NCI-H2107 treated with DMSO at 0.1 percent for 48 hours (cell line): Measurements from ENCODE around the gene LIF.

Experiments used
- DNase-seq: peaks from one replicate; lab custom pipeline; 2025; ENCODE audit not compliant: unreplicated experiment; lab: John Stamatoyannopoulos, UW

LIF gene

GRCh38 chr22:30265131-30265720 is 18.7 kb upstream of the LIF start:
- DNase-seq: no peak

DNA sequence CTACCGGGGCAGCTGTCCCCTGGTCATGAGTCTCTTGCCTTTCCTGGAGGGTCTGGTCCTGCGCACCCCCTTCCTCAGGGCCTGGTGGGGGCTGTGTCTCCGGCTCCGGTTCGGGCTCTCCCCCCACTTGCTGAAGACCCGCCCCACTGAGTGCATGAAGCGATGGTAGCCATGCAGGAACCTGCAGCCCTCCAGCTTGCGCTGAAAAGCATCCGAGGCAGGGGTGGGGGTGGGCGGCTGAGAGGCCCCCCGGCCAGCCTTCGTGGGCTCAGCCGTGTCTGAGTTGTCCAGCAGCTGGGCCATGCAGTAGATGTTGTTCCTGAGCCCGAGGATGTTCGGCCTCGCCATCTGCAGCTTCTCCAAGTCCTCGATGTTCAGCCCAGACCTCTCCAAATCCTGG is 17.3 kb upstream of the LIF start:
- no peak for DNase-seq

- no peak for DNase-seq
These were observed 16.6 kb upstream of the LIF start for GRCh38 chr22:30262917-30263741.

DNA sequence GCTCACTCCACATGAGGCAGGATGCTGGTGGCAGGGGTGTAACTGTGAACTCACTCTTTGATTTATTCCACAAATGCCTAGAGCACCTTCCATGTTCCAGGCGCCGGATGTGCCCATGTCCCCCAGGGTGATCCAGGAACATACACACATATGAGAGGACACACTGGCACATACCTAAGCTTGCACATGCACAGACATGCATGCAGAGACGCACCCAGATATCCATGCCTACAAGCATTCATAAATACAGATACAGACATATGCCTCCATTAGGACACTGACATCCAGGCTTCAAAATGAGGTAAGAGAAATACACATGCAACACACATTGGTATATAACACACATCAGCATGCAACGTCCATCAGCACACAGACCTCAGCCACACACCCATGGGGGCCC is 15.6 kb upstream of the LIF start:
- no peak for DNase-seq

DNA sequence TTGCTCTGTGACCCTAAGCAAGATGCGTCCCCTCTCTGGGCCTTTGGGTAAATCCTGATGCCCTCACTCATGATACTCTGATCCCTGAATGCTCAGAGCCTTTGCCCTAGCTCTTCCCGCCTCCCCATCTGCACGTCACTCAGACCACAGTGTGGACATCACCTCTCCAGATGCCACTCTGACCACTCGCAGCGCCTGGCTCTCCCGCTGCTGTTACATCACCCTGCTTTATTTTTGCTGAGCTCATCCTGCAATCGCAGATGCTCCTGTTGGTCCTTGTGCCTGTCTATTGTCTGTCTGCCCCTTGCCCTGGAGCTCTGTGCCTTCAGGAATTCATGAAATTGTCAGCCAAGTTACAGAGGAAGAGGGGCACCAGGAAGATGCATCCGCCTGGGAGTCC is 14.6 kb upstream of the LIF start:
- no peak for DNase-seq

- no peak for DNase-seq
These were observed 14.1 kb upstream of the LIF start for GRCh38 chr22:30260682-30261081.

DNA sequence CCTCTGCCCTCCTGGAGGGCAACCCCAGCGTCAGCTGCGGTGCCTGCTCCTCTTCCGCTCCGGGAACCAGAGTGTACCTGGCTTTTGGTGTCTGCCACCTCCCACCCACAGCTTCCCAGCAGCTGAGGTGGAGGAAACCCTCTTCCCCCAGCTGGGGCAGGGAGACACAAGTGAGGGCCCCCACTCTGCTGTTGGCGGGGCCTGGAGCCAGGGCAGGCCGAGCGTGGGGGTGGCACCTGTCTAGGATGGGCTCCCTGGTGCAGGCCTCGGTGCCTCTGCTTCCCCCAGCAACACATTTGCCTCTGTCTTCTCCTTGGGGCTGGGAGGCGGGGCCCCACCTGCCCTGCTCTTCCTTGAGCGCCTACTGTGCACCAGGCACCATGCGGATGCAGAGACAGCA is 13.7 kb upstream of the LIF start:
- DNase-seq: no peak

GRCh38 chr22:30254314-30254713 is 7.8 kb upstream of the LIF start:
- DNase-seq: no peak

DNA sequence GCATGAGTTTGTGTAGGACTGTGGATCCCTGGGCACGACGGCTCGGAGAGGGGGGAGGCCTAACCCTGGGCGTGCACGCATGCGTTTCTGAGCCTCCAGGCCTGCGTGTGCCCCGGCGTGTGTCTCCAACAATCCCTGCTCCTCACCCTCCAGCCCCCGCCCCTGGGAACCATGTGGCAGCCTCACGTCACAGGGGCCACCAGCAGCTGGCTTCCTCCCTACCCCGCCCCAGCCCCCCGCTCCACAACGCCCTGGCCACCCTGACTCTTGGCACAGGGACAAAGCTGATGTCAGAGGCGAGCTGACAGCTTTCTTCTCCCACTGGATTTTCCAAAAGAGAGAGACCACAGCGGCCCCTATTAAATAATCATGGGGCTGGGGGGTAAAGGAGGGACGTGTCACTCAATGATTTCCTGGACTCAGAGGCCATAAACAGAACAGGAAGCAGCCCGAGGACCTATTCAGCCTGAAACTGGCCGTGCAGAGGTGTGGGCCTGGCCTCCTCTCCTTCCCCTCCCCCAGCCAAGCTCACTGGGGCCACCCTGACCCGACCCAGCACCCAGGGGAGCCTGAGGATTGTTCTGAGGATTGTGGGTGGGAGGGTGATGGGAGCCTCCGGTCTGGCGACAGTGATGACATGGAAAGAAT is 6.8 kb upstream of the LIF start:
- DNase-seq: peak; percentile 6

GRCh38 chr22:30252411-30253204 is 6.0 kb upstream of the LIF start:
- DNase-seq: no peak

GRCh38 chr22:30251711-30252110 is 5.2 kb upstream of the LIF start:
- no peak for DNase-seq

GRCh38 chr22:30250661-30251267 is 4.2 kb upstream of the LIF start:
- no peak for DNase-seq

GRCh38 chr22:30250039-30250565 is 3.5 kb upstream of the LIF start:
- no peak for DNase-seq

DNA sequence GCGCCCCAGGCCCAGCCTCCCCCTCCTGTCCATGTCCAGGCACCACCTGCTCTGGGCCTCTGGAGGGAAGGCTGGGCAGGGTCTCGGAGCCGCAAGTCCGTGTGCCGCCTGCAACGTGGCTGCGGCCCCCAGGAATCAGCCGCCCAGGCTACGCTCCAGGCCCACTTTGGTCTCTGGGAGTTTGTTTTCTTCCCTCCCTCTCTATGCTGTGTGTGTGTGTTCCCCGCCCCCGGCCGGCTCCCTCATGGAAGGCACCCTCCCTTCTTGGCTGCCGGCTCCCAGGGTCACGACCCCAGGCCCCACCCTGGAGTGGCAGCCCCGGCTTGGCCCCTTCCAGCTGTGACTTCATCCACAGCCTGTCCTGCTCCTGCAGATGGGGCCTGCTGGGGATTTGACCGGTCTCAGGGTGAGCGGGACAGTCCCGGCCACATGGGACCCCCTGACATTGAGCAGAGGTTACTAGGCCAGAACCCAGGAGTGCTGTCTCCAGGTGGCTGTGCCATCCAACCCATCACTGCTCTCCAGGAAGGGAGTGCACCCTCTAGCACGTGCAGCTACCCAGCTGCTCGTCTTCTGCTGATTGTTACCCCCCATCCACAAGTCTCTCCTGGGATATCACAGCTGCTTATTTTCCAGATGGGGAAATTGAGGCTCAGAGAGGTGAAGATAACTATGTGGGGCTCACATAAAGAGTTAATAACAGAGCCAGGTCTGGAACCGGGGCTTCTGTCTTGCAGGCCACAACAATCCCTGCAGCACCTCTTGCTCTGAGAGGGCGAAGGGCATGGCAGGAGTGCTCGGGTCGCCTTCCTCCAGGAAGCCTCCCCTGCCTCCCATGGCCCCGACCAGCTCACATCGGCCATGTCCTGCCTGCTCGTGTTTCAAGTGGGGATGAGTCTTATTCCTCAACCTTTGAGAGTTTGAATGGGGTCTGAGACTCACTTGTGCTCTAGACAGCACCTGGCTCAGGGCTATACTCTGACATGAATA is 2.8 kb upstream of the LIF start:
- DNase-seq: no peak

GRCh38 chr22:30248484-30248883 is 1.9 kb upstream of the LIF start:
- no peak for DNase-seq

GRCh38 chr22:30247974-30248373 is 1.4 kb upstream of the LIF start:
- DNase-seq: no peak

DNA sequence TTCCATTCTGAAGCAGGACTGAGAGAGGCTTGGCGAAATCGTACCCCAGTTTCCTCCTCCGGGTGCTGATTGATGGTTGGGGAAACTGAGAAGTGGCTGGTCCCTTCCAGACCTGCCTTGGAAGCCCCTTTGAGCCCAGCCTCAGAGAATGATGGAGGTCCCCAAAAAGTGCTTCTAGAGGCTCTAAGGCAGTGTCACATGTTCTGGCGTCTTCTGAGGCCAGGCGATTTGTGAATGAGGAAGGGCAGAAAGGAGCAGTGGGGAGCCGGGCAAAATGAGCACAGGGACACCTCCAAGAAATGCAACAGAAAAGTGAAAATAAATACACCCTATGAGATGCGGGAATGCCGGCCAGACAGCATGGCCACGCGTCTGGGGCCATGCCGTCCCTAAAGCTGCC is 1.0 kb upstream of the LIF start:
- DNase-seq: no peak

- DNase-seq: no peak
These were observed 336 bp upstream of the LIF start for GRCh38 chr22:30246814-30247376.
